Inferior parietal cortex (tissue), 1 donor: Measurements from ENCODE around the gene ZSWIM3.
"Not testable (repeated sequence)": the region's sequence is repeated elsewhere in the genome, so short reads cannot be mapped to it uniquely, and the experiment has no call there.

ENCODE experiments used
- DNase-seq: peaks from one replicate; pipeline ENCODE4 v3.0.0-alpha.2; 2016; ENCODE audit errors: extremely low spot score

ZSWIM3 gene

DNA sequence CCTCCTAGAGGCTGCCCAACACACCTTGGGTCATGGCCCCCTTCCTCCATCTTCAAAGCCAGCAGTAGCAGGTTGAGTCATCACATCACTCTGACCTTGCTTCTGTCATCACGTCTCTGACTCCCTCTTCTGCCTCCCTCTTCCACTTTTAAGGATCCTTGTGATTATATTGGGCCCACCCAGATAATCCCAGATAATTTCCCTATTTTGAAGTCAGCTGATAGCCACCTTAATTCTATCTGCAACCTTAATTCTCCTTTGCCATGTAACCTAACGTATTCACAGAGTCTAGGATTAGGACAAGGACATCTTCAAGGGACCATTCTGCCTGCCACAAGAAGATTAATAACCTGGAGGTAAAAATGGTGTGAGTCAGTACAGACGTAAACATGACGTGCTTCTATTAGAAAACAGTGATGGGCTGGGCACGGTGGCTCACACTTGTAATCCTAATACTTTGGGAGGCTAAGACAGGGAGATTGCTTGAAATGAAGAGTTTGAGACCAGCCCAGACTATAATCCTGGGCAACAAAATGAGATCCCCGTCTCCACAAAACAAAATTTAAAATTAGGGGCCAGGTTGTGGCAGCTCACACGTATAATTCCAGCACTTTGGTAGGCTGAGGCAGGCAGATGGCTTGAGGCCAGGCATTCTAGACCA is 3.3 kb downstream of the ZSWIM3 start:
- no peak for DNase-seq

GRCh38 chr20:45861221-45862075 is 4.0 kb downstream of the ZSWIM3 start:
- DNase-seq = no peak

- DNase-seq = no peak
Measured at GRCh38 chr20:45863543-45864470, 6.4 kb downstream of the ZSWIM3 start.

- no peak for DNase-seq
Measured at GRCh38 chr20:45866454-45866853, 9.0 kb downstream of the ZSWIM3 start.

DNA sequence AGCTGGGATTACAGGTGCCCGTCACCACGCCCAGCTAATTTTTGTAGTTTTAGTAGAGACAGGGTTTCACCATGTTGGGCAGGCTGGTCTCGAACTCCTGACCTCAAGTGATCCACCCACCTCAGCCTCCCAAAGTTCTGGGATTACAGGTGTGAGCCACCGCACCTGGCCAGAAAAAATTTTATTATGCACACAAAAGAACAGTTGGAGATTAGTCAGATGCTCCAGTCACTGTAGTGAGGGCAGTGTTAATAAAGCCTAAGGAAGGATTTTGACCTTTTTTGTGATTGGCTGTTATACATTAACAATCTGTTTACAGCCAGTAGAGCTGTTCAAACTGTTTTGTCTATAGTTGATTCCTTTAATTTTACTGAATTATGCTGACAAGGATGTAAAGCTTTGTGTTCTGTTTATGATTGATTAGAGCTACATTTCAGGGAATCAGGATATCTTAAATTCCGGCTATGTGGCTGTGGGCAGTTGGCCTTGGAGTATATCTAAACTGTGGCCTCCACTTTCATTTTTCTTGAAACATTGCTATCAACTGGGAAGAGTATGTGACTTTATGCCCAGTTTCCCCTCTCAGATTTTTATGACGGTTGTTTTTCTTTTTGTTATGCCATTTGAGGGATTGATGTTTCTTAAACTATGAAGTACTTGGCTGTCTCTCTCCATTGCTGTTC is 9.9 kb downstream of the ZSWIM3 start:
- no peak for DNase-seq

- DNase-seq = no peak
Measured at GRCh38 chr20:45867819-45868176, 10.4 kb downstream of the ZSWIM3 start.

DNA sequence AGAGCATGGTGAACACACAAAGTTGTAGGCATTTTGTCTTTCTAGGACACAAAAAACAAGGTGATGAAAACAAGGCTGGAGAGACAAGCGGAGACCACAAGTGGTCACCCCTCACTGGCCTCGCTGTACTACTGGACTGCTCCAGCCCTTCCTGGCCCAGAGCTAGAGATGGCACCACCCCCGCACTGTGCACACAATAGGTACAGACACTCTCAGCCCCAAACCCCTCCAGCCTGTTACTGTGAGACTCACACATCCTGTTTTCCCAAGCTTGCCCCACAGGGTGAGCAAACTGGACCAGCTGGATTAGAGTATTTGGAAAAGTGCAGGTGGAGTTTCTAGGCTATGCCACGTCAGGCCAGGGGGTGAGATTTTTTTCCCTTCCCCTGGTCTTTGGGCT is 15.2 kb downstream of the ZSWIM3 start:
- no peak for DNase-seq

- DNase-seq = no peak
Measured at GRCh38 chr20:45873409-45874103, 16.1 kb downstream of the ZSWIM3 start.

- not testable (repeated sequence) for DNase-seq
Measured at GRCh38 chr20:45874104-45874481, 16.7 kb downstream of the ZSWIM3 start.

DNA sequence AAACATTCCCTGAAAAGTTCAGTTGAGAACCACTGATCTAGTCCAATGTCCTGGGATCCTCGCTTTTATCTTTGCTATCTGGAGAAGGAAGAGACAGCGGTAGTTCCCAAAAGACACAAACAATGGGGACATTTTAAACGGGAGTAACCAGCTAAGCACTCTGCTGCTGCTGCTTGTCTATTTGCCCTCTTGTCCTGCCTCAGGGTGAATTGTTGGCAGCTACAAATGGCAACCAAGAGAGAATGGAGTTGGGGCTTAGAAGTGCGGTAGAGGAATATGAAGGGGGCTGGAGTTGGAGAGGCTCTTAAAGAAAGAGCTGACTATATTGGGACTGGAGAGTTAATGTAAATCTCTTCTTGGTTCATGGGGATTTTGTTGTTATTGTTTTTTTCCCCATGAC is 17.2 kb downstream of the ZSWIM3 start:
- no peak for DNase-seq

GRCh38 chr20:45878076-45878761 is 20.8 kb downstream of the ZSWIM3 start:
- no peak for DNase-seq

DNA sequence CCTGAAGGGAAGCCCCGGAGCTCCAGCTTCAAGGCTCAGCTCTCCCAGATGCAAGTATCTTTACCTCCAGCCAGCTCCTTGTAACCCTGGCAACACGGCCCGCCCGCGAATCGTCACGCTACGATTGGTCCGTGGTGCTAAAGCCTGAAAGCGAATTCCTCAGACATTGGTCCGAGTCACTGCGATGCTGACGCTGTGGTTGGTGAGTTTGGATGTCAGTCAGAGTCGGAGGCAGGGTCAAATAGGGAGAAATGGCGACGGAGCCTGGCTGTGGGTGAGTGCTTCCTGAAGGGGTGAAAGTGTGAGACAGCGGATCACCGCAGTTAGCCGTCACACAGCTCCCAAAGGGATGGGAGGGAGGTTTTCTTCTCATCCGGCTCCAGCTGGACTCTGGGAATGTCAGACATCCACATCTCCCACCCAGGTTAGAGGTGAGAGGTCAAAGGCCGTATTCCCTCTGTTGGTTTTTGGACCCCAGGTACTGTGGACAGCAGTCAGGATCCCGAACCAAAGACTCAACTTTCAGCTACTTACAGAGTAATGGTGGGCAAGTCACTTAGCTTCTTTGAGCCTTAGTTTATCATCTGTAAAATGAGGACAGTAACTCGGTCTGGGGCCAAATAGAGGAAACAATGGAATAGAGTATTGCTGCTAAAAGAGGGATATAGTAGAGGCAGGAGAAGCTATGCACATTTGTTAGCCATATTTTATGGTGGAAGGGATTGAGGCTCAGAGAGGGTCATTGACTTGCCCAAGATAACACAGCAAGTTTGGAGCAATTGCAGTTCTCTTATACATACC is 23.8 kb downstream of the ZSWIM3 start, which contains the start of gene ZSWIM1:
Gene ZSWIM1, plus strand, starts transcription at position 240 of the 801 bp plus-strand sequence. CDS start 1,366 bp downstream, outside the sequence.
- DNase-seq = peak; percentile 100

GRCh38 chr20:45882469-45883099 is 25.2 kb downstream of the ZSWIM3 start:
- no peak for DNase-seq

DNA sequence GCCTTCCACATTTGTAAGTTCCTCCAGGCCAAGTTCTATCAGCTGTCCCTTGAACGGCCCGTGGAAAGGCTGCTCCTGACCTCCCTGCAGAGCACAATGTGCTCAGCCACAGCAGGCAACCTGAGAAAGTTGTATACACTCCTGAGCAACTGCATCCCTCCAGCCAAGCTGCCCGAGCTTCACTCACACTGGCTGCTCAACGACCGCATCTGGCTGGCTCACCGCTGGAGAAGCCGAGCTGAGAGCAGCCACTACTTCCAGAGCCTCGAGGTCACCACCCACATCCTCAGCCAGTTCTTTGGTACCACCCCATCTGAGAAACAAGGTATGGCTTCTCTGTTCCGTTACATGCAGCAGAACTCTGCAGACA is 25.7 kb downstream of the ZSWIM3 start:
- no peak for DNase-seq

DNA sequence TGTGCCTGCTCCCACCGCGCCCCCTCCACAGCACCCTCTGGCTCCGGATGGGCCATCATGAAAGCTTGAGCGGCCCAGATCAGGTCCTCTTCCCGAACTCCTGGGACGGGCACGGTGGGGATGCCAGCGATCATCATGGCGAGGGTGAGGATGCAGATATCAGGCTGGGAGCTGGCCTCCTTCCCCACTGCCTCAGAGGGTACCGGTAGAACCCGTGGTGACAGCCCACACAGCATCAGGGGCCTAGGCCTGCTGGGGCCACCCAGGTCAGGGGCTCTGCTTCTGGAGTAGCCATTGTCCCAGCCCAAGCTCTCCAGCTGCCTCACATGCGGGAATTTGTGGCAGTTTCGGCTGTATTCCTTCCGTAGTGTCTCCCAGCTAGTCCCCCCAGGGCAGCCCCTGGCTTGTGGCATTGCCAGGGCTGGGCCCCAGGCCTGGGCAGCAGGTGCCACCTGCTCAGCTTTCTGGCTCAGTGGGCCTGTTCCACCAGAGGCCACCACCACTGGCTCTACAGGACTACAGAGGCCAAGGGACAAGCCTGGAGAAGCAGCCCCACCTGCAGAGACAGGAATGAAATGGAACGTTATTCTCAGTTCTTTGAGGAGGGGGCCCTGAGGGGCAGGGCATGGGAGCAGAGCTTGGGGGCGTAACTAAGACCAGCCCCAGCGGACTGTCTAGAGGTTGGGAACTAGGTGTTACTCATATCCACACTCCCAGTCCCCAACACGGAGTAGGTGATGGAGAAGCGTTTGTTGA is 29.4 kb downstream of the ZSWIM3 start:
- no peak for DNase-seq

DNA sequence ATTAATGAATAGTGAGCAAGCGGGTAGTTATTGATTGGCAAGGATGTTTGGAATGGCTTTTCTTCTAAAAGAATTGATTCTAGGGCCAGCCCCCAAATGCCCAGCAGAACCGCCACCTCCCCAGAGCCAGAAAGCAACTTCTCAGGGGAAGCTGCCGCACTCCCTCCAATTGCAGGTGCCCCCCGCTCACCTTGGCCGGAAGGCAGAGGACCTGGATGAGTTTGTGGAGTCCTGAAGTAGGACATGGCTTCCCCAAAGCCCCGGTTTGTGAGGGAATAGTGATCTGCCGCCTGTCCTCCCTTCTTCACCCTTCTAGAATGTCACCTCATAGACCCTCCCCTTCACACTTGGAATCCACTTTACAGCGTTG is 29.9 kb downstream of the ZSWIM3 start, which contains the start of gene SPATA25:
Gene SPATA25, minus strand, starts transcription at position 277 of the 370 bp plus-strand sequence. Its CDS starts 32 bp downstream, at position 245.
- DNase-seq = no peak

- no peak for DNase-seq
Measured at GRCh38 chr20:45888681-45889080, 31.3 kb downstream of the ZSWIM3 start.
